HG03103 (cell line): ENCODE results near the gene ASXL3.

Experiments used
- ATAC-seq: cut with Tn5 transposase; IDR thresholded peaks from one replicate; pipeline ENCODE4 v1.9.1; 2021; ENCODE audit warnings: low read depth; ENCODE audit not compliant: unreplicated experiment

The ASXL3 gene

DNA sequence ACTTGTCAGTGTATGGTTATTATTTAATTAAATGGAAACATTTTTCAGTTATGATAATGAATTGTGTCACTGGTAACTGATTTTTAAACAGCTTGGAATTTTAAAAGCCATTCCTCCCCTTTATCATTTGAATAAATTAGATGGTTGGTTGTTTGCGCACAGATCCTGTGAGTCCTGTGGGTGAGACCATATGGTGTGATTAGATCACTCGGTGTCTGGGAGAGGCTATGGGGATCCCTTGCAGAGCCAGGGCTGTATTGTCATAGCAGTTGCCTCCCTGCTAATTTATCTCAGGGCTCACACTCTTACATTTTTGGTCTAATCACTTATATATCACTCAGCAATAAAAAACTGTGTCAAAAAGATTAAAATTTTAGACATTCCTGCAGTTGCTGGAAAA lies 133.5 kb downstream of the ASXL3 start:
- ATAC-seq: no peak

DNA sequence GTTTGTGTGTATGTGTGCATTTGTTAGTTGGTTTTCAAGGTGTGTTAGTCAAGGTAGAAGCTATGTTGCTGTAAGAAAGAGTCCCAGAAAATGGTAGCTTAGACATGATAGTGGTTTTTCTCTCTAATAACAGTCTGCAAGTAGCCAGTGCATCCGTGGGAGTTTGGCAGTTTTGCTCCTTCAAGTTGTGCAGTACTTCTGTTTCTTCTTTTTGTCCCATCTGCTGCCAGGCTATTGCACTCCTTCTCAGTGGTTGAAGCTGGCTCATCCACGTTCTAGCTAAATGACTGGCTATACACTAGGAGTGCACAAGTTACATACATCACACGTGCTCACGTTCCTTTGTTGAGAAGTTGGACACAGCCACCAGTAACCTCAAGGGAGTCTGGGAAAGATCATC lies 134.7 kb downstream of the ASXL3 start:
- ATAC-seq: no peak

DNA sequence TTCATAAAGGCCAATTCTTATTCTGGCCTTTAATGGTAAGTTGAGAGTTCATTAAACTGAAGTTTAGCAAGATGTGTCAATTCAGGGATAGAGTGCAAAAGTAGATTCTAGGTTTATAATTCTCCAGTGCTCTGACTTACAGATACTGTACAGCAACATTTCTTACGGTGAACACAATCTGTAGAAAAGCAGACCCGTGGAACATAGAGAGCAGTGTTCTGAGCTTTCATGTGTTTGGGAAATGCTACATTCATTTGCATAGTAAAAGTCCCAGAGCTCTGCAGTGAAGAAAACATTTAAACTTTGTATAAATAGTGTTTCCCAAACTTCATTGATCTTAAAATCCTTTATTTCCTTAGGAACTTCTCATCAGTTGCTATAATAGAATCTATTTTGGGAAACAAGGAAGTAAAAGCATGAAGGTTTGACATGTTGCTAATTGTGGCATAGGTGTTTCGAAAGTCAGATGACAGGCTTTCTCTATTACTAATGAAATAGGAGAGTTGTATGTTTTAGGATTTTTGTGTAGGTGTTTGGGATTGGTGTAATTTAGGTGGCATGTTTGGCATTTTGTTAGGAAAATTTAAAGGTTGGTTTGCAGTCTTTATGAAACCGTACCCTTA lies 138.2 kb downstream of the ASXL3 start:
- no peak for ATAC-seq

DNA sequence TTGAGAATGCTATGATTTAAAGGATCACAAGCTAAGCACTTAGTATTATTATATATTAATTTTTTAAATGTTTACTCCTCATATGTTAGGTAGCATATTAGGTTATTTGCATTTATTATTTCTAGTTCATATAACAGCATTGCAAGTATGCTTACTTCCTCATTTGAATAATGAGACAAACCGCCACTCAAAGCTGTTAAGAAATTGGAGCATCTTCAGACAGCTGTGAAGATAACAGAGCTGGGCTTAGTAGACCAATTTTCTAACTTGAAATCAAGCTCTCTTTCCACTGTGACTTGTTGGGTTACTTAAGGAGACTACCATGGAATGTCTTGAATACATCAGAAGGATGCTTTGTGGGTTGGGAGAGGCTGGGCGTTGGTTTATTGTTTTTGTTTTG lies 139.3 kb downstream of the ASXL3 start:
- no peak for ATAC-seq

DNA sequence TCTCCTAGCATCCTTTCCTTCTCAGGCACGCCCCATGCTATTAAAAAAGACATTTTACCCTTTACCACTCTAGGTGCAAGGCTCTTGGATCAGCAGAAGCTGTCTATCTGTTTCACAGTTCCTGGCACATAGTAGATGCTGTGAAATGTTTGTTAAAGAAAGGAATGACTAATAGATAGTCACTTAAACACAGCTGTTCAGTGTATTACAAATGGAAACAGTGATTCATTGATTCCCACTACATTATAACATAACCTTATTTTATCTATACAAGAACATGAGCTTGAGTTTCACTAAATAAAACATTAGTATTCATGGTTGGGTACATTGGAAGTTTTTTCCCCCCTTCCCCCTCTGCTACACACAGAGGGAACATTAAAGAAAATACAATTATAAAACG lies 142.1 kb downstream of the ASXL3 start:
- ATAC-seq: no peak

DNA sequence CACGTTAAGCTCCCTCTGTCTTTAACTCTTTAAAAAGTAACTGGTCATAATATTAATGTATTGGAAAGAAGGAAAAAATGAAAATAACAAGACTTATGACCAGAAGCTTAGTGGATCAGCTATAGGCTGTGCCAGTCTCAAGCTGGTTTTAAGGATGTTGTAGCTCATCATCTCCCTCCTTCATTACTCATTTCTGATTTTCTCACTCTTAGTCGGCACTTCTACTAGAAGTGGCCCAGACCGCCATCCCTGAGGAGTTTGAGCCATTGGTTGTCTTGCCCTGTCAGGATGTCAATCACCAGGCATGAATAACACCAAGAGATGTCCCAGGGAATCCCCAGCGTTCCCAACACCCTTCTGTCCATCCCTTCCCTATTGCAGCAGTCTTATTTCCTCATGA lies 151.5 kb downstream of the ASXL3 start:
- no peak for ATAC-seq

DNA sequence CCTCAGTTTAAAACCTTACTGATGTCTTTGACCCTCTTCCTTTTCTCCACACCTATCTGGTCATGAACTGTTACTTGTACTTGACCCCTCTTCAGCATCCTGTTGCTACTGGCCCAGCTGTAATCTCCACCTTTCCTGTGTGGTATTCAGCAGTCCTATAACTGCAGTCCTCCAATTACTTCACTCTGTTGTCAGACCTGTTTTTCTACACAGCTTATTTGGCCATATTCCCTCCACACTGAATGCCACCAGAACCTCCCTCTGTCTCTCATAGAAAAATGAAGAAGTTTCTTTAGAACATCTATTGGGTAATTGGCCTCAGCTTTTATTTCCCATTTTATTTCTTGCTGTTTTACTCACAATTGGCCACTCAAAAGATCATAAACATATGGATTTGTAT lies 155.4 kb downstream of the ASXL3 start:
- ATAC-seq: no peak

DNA sequence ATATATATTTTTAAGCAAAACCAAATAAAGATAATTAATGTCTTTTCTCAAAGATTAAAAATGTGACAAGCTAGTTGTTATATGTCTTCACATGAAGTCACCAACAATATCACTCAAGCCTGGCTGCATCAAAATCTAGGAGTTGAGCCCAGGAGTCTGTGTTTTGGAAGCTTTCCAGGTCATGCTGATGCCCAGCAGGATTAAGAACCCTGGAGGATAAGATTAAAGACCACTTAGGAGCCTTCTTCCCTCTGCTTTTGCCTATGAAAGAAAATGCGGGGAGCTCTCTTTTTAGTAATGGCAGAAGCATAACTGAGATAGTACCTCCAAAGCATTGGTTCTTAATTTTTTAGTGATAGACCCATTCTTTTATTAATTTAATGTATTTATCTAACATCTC lies 157.4 kb downstream of the ASXL3 start:
- no peak for ATAC-seq

DNA sequence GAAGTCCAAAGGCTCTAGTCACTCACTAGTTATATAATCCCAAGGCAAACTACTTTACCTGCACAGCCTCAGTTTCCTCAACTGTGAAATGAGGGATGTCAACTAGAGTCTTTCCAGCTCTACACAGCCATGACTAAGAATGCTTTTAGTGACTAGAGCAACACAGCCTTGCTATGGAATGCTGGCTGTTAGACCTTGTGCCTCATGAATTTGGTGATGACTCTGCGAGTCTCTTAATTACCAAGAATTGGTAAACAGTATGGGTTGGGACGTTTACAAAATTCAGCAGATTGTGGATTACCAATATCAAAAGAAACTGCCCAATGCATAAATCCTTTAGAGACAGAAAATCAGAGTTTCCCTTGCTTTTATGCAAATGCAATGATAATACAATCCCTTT lies 163.7 kb downstream of the ASXL3 start:
- no peak for ATAC-seq

DNA sequence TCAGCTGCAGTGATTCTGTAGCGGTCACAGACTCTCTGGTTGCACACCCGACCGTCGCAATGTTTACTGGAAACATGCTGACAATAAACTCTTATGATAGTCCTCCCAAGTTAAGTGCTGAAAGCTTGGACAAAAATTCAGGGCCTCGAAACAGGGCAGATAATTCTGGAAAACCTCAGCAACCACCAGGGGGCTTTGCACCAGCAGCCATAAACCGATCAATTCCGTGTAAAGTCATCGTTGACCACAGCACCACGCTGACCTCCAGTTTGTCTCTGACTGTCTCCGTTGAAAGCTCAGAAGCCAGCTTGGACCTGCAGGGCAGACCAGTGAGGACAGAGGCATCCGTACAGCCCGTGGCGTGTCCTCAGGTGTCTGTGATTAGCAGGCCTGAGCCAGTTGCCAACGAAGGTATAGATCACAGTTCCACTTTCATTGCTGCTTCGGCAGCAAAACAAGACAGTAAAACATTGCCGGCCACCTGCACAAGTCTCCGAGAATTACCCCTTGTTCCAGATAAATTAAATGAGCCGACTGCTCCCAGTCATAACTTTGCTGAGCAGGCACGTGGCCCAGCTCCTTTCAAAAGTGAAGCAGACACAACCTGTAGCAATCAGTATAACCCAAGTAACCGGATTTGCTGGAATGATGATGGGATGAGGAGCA lies 166.1 kb downstream of the ASXL3 start:
- ATAC-seq: no peak

DNA sequence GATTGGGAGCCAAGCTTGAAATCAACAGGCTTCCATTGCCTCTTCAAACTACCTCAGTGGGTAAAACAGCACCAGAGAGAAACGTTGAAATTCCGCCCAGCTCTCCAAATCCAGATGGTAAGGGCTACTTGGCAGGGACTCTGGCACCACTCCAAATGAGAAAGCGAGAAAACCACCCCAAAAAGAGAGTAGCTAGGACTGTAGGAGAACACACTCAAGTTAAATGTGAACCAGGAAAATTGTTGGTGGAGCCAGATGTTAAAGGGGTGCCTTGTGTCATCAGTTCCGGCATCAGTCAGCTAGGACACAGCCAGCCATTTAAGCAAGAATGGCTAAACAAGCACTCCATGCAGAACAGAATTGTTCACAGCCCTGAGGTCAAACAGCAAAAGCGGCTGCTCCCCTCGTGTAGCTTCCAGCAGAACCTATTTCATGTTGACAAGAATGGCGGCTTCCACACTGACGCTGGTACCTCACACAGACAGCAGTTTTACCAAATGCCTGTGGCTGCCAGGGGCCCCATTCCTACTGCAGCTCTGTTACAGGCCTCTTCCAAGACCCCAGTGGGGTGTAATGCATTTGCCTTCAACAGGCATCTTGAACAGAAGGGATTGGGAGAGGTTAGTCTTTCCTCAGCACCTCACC lies 167.3 kb downstream of the ASXL3 start:
- no peak for ATAC-seq

DNA sequence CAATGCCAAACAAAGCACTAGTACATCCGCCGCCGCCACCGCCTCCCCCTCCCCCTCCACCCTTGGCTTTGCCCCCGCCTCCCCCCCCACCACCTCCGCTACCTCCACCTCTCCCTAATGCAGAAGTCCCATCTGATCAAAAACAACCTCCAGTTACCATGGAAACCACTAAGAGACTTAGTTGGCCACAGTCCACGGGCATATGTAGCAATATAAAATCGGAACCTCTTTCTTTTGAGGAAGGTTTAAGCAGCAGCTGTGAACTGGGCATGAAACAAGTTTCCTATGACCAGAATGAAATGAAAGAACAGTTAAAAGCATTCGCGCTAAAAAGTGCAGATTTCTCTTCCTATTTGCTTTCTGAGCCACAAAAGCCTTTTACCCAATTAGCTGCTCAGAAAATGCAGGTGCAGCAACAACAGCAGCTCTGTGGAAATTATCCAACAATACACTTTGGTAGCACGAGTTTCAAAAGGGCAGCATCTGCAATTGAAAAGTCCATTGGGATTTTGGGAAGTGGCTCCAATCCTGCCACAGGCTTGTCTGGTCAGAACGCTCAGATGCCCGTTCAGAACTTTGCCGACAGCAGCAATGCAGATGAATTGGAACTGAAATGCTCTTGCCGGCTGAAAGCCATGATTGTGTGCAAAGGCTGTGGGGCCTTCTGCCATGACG lies 168.0 kb downstream of the ASXL3 start:
- no peak for ATAC-seq

DNA sequence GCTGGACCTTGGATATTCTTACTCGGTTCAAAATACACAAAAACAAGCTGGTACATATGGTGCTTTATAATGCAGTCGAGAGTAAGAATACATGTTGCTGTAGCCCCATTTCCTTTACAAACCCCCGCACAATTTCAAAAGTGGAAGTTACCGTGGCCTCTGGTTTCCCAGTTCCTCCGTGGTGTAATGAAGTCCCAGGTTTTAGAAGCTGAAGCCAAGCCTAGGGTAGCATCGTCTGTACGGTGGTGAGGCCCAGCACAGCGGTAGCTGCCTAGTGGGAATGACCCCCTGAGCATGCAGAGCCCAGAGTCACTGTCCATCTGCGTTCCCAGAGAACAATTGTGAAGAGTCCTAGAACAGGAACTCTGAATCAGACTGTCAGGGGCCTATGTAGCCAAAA lies 171.8 kb downstream of the ASXL3 start:
- no peak for ATAC-seq

DNA sequence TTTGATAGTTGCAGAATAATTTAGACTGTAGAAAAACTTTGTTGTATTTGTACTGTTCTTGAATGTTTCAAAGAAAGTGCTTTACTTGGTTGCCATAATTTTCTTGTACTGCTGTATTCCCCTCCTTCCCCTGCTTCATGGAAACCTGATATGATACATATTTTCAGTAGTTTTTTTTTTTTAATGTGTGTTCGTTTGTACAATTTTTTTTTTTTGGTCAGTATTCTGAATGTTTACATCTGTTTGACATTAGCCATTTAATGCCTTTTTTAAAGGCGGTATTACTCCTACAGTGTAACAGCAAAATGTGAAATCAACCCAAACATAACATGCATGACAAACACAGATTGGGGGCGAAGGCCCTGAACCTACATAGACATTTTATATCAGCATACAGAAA lies 172.3 kb downstream of the ASXL3 start:
- ATAC-seq: no peak

DNA sequence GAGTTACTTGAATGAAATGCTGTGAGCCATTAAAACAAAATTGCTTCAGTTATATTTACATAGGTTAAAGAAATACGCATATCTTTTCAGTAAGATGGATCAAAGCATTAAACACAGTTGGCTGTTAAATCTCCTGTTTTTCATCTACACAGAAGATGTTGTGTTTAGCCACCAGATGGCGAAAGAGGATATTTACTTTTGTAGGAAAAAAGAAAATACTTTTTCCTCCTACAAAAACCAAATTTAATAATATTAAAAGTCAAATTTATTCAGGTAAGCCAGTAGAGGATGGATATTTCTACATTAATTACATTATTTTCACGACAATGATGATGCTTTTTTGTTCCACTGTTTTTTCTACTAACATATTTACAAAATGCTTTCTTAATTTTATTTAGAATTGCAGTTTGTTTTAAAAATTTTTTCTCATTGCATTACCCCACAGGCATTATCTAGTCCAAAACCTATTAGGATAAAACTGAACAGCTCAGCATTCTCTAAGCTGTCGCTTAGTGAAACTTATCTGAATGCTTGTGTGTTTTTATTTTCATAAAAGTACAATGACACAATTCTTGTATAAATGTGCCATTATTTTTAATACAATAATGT lies 173.7 kb downstream of the ASXL3 start:
- ATAC-seq: no peak

DNA sequence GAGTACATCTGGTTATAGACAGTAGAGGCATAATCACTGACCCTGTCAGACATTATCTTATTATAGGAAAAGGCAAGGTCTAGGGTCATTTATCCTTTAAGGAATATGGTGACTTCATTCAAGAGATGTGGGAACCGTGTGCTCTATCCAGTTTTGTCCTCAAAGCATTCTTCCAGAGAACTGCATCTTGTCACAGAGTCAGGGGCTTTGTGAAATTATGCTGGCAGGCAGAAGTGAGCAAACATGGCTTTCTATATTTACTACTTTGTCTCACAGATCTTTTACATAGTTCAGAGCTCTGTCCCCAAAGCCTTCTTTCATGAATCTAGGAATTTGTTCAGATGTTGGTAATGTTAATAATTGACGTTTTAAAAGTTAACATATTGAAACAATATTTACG lies 177.4 kb downstream of the ASXL3 start:
- no peak for ATAC-seq

DNA sequence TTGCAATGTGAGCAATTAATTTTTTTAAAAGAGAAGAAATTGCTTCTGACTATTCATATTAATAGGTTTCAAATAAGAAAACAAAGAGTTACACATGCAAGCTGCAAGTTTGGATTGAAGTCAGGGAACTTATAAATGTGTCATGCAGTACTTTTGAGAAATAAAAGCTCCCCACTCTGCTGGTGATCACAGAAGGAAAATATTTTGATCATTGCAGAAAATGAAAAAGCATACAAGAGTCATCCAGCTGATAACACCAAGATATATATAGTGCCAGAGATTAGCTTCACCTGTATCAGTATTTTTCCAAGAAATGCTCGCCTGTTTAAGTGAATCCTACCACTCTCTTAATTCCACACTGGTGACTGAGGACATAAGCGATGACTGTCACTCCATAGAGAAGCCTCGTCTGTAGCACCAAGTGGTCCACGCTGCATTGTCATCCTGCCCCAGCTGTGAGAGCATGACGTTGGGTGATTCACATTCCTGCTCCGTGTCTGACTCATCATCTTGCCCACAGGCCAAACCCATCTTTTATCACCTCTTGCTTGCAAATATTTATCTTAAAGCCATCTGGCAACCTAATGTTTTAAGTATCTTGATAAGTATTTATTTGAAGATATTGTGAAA lies 178.0 kb downstream of the ASXL3 start:
- no peak for ATAC-seq

DNA sequence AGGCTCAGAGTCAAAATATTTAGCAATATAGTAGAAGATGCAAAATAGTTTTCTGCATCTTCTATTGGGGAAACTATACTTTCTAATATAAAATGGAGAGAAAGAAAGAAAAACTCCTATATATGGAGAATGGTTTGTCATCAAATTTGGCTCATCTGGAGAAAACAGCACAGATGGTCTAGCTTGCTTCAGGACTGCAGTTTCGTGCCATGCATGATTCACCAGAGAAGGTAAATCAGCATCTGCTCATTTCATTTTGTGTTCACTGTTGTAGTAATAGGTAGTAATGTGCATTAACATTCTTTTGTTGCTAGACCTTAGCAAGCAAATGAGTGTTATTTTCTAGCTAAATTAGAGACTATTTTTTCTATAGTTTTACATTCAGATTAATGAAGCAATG lies 179.0 kb downstream of the ASXL3 start:
- ATAC-seq: no peak

DNA sequence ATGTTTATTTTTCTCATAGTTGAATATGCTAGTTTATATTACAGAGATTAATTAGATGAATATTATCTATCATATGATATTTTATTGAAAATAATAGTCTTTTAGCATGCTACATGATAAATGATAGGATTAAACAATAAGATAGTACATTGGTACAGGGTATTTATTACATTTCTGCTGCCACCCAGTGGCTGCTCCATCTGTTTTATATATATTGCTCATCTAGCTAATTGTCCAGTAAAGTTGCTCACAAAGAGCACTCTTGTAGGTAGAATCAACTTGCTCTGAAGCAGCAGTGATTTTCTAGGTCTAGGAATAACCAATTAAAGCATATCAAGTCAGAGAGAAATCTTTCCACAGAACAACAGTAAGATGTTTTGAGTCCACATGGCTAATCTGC lies 183.3 kb downstream of the ASXL3 start:
- ATAC-seq: no peak

DNA sequence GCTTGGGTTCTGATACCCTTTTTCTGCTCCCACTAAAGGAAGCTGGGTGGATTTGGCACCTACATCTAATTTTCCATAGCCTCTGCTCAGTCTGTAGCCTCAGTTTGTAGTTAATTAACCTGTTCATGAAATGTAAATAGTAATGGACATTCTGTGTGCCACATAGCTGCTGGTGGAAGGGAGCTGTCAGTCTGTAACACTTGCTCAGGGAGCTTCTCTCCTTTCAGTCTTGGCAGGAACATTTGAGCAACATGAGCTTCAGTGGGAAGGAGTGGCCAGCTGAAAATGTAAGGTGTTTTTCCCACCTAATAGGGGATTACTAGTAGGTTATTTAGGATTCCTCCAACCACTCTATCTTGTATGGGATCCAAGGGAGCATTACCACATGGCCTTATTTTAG lies 203.4 kb downstream of the ASXL3 start:
- no peak for ATAC-seq
